ENCODE measurements around the gene CDKN2C.
A peak's percentile ranks its signal among the peaks of the same experiment; 100 is the strongest.
"Not testable (repeated sequence)": the region's sequence is repeated elsewhere in the genome, so short reads cannot be mapped to it uniquely, and the experiment has no call there.

CDKN2C gene

DNA sequence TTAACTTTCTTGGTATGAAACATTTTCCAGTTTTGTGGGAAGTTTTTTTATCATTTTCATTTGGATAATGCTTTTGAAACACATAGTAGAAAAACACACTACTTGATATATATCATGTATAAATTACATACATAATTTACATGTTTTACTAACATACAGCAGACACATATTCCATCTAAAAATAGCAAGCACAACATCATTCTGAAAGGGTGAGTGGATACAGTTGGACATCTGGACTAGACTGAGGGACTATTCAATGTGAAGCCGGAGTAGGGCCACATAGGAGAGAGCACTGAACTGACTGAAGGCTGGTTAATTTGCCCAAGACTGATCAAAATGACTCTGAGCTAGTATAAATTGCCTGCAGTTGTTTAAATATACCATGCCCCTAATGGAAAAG is 11.7 kb downstream of the CDKN2C start:
- FAIRE-seq = peak; percentile 71

DNA sequence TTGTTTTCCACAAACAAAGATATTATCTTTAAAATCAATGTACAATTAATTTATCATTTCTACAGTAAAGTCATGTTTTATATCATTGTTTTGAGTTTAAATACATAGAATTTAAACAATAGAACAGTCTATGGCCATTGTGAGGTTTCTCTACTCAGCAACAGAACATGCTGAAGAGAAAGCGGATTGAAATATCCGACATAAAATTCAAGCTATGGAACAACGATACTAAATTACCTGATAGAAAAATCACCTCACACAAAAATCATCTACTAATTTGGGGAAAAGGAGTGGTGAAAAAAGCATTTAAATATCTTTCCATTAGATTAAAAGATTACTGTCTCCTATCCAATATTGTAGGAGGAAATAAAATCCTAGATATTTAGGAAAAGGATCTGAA is 12.6 kb downstream of the CDKN2C start:
- peak; percentile 3 for FAIRE-seq

DNA sequence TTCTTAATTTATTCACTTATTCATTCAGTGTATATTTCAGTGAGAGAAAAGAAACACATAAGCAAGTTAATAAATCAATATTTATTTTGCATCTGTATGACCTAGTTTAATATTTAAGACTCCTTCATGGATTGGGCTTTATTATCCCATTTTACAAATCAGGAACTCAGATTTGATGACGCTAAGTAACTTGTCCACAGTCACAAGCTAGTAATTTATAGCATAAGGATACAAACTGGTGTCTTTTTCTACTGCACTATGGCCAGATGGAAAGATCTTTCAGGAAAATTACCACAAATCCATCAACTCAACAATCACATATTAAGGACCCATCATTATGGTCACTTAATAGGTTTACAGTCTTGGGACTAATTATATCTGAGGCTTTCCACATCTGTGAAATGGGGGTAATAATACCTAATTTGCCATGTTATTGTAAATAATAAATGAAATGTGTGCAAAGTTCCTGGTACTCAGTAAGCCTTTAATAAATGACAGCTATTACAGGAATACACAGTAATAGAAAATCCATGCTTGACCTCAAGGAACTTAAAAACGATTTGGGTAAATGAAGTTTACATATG is 13.3 kb downstream of the CDKN2C start:
- FAIRE-seq = no peak

- no peak for FAIRE-seq
Measured at GRCh38 chr1:50985094-50985493, 15.0 kb downstream of the CDKN2C start.

- no peak for FAIRE-seq
Measured at GRCh38 chr1:50986653-50987052, 16.6 kb downstream of the CDKN2C start.

DNA sequence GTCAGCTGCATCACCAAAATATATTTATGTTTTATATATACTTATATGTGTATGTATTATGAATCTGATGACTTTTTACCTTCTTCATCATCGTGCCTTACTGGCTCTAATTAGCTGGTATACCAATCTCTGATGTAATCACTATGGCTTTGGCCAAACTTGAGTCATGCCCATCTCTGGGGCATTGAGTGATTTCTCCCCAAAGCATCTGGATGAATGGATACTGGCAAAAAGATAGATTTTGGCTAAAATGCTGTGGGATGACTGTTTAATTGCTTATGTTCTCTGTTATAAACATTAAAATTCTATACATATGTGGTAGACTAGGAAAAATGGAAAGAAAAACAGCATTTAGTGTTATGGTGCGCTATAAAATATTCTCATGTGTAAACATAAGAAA is 19.6 kb downstream of the CDKN2C start:
- no peak for FAIRE-seq

DNA sequence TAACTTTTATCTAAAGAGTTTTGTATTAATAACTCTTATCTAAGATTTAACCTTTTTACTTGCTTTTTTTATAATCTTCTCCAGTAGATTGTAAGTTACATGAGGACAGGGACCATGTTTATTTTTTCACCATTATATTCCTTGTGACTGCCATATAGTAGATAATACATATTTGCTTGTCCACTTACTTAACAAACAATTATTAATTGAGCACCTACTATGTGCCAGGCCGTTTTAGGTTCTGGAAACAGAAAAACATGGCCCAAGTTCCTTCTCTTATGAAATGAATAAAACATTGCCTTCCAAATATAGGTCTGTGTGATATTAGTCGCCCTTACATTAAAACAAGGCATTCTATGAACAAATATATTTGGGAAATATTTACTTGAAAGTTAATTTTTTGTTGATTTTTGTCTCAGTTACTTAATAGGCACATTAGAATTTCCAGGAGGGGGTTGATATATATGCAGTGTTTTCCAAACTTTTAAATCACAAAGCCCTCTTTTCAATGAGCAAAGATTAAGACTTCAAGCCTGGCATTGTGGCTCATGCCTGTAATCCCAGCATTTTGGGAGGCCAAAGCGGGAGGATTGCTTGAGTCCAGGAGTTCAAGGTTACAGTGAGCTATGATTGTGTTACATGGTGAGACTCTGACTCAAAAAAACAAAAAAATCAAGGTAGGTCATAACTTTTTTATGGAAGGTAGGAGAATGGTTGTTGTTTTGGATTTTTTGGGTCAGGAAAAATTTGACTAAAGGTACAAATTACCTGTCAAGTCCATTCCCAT is 22.7 kb downstream of the CDKN2C start:
- FAIRE-seq = peak; percentile 17

GRCh38 chr1:50993645-50994044 is 23.6 kb downstream of the CDKN2C start:
- FAIRE-seq = no peak

DNA sequence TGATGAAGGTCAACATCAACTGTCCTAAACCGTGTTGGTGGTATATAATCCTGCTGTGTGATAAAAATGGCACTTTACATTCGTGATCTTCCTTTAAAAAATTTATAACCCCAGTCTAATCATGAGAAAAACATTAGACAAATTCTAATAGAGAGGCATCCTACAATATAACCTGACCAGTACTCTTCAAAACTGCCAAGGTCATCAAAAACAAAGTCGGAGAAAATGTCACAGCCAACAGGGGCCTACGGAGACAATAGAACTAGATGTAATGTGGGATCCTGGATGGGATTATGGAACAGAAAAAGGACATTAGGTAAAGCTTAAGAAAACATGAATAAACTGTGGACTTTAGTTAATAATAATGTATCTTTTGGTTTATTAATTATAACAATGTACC is 25.0 kb downstream of the CDKN2C start:
- no peak for FAIRE-seq

DNA sequence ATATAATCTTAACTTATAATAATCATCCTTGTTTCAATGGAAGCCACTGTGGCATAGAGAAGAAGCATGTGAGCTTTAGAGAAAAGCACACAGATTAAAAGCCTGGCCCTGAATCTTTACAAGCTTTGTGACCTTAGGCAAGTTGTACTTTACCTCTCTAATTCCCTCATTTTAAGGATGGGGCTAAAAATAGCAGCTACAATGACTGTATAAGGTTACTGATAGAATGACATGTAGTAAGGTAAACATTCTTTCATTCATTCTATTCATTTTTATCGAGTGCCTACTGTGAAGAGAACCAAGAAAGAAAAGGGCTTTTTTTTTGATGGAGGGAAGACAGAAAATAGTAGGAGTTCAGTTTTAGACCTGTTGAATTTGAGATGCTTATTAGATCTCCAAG is 25.6 kb downstream of the CDKN2C start:
- FAIRE-seq = no peak

GRCh38 chr1:50996083-50996482 is 26.0 kb downstream of the CDKN2C start:
- no peak for FAIRE-seq

- FAIRE-seq = not testable (repeated sequence)
Measured at GRCh38 chr1:50999375-50999774, 29.3 kb downstream of the CDKN2C start.

DNA sequence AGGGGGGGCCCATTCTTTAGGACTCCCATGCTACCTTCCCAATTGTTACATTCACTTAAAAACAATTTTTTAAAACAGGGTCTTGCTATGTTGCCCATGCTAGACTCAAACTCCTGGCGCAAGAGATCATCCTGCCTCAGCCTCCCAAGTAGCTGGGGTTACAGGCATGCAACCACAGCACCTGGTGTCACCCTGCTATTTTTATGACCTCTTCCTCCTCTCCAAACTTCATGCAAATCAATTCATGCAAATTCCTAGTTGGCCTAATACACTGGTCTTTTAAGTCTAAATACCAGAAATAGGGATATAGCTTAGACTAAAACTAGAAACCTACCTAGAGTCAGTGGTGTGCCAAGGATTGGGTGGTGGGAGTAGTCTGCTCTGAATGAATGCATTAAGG is 30.1 kb downstream of the CDKN2C start:
- FAIRE-seq = no peak

DNA sequence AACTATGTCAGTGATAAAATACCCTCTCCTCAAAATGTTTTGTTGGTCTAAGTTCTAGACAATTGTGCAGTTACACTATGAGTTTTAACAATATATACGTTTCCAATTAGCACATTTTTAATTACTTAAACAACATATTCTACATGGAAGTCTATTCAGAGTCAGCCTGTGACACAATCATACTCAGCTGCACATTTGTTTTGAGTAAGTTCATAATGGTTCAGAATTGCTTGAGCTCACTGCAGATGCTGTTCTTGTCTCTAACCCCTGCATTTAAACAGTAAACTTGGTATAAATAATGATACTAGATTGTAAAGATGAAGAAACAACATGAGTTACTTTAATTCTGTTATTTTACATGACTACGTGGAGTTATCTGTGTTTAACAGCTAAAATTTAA is 30.6 kb downstream of the CDKN2C start:
- FAIRE-seq = no peak

- FAIRE-seq = no peak
Measured at GRCh38 chr1:51002516-51002915, 32.5 kb downstream of the CDKN2C start.

GRCh38 chr1:51005549-51005948 is 35.5 kb downstream of the CDKN2C start:
- not testable (repeated sequence) for FAIRE-seq

GRCh38 chr1:51009381-51009780 is 39.3 kb downstream of the CDKN2C start:
- no peak for FAIRE-seq

DNA sequence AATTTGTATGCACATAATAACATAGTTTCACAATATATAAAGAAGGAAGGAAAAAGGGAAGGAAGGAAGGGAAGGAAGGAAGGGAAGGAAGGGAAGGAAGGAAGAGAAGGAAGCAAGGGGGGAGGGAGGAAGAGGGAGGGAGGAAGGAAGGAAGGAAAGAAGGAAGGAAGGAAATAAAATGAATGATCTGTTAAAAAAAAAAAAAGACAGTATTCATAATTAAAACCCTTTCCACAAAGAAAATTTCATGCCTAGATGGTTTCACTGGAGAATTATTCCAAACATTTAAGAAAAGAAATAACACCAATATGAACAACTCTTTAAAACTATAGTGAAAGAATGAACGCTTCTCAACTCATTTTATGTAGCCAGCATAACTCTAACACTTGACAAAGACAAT is 44.8 kb downstream of the CDKN2C start:
- no peak for FAIRE-seq

DNA sequence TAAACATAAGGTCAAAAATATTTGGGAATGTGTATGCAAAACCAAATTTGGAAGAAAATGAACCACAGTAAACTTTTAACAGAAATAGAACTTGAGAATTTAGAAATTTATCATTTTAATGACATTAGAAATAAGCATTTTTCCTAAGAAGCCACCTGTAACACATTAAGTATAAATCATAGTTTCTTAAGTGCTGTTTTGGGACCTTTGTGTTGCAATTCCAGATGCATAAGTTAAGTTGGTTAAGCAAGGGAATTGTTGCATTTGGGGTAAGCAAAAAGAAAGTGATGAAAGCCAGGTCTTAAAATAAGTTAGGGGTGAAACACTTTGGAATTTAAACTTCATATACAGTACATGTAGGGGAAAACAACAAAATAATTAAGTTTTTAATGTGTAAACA is 49.8 kb downstream of the CDKN2C start:
- FAIRE-seq = no peak

Measured in G401.6 (cell line).